Hepatocyte (in vitro differentiated cells): ENCODE measurements around the gene ITGA11.

Experiments used
- CTCF ChIP-seq: fragments of 200-600 bp; sonication (generic); IDR thresholded peaks from 2 replicates; pipeline ENCODE4 v1.5.1; 2016; ENCODE audit warnings: antibody characterized with exemption, mild to moderate bottlenecking; ENCODE audit not compliant: poor library complexity
- EZH2 ChIP-seq: fragments of 200-600 bp; sonication (generic); IDR thresholded peaks from 2 replicates; pipeline ENCODE4 v1.6.1; 2016; ENCODE audit warnings: antibody characterized with exemption, mild to moderate bottlenecking, borderline replicate concordance
- EZH2phosphoT487 ChIP-seq: fragments of 200-600 bp; sonication (generic); IDR thresholded peaks from one replicate; pipeline ENCODE4 v1.6.1; 2018; ENCODE audit warnings: antibody characterized with exemption, mild to moderate bottlenecking, low read depth, moderate library complexity; ENCODE audit not compliant: unreplicated experiment, severe bottlenecking

GRCh38 chr15:68314563-68314962, 117.4 kb downstream of the ITGA11 start:
- TF ChIP-seq CTCF, result no peak
- no peak for TF ChIP-seq EZH2
- TF ChIP-seq EZH2phosphoT487, result no peak
